GM20431 (cell line): ENCODE results near the gene ATP4B.

Experiments used
- in situ Hi-C: fragments of 300-500 bp; cut with MseI, MboI; formaldehyde crosslinking; loops from one replicate; pipeline ENCODE4 v1.15.0; 2020; ENCODE audit warnings: low sequenced_read_pairs; ENCODE audit not compliant: unreplicated experiment

ATP4B gene

DNA sequence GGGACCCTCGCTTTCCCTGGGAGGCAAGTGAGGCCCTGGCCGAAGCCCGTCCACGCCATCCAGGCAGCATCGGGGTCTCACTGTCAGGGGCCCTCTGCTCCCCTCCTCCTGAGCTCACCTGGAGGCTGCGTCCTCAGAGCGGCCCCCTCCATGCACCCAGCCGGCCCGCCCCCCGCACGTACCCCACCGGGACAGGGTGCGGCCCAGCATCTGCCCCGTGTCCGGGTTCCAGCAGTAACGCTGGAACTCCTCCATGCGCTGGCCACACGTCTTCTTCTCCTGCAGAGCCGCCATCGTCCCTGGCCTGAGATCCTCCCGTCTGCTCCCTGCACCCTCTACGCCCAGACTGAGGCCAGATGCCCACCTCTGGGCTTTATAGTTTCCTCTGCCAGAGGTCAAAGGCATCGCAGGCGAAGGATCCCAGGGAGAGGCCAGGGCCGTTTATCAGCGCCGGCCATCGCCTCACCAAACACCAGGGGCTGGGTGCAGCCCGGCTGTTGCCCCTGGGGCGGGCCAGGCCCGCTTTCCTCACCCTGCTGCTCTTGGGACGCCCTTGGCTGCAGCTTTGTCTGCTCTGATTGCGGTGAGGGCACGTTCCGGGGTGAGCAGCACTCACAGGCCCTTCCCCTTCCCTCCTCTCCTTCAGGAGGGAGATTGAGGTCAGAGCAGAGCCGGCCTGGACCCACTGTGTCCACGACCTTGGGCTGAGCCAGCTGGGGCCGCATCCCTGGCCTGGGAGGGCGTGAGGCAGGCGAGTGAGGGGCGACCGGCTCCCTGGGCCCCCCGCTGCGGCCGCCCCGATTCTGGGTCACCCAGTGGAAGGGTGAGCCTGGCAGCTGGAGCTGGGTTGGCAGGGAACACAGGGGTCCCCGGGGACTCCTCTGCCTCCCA lies at the start of gene ATP4B:
Gene ATP4B (minus strand): TSS at position 348 of the 891 bp plus-strand sequence. CDS start 54 bp downstream, at position 294.
- in situ Hi-C loops = no loop called here

DNA sequence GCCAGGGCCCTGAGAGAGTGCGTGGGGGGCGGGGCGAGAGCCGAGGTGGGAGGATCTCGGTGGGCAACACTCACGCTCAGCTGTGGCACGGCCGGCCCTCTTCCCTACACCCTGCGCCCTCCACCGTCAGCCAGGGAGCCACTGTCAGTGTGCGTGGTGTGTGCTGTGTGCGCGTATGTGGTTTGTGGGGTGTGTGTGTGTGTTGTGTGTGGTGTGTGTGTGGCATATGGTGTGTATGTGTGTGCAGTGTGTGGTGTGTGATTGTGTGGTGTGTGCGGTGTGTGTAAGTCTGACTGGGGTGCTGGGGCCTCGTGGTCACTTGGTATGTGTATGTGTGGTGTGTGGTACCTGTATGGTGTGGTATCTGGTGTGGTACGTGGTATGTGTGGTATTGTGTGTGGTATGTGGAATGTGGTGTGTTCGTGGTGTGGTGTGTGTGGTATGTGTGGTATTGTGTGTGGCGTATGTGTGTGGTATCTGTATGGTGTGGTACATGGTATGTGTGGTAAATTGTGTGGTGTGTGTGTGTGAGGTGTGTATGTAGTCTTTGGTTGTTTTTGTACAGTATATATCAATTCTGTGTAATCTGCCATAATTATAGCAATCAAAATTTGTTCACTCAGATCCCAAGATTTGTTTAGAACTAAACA lies 14.1 kb upstream of the ATP4B start:
- in situ Hi-C loops = no loop called here

DNA sequence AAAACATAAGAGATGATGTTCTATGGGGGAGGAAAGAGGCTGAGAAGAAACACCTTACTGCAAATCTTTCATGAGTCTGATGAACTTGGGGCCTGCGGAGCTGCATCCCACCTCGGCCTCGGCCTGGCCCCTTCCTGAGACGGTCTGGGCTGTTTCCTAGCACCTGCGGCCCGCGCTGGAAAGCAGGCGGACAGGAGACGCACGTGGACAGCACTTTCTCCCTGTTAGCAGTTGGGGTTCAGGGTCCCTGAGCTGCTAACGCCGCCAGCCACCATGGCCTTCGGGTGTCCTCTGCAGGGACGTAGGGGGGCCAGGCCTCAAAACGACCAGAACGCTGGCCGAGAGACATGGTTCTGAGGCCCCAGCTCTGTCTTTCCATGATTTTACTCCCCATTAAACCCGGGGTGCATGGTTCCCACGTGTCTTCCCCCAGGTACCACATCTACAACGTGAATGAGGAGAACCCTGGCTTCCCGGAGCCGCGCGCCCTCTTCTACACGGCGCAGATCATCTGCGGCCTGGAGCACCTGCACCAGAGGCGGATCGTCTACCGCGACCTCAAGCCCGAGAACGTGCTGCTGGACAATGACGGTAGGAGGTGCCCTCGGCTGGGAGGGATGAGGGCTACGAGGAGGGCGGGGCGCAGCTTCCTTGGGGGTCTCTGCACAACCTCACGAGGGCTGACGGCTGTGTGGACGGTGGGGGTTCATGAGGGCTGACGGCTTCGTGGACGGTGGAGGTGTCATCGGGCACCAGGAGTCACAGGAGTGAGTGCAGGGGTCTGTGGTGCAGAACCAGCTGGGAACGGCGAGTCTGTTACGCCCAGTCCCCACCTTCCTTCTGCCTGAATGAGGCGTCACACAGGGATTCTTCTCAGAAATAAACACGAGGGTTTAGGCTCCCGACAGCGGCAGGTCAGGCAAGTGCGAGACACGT lies 13.3 kb upstream of the ATP4B start:
- in situ Hi-C loops = no loop called here

DNA sequence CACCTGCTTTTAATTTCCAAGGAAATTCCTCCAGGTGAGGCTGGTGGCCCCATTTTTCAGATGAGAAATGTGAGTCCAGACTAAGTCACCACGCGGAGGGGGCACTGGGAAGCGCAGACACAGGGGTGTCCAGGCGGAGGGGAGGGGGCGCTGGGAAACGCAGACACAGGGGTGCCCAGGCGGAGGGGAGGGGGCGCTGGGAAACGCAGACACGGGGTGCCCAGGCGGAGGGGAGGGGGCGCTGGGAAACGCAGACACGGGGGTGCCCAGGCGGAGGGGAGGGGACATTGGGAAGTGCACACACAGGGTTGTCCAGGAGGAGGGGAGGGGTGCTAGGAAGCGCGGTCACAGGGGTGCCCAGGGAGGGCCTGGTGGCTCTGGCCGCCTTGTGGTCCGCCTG lies 12.5 kb upstream of the ATP4B start:
- in situ Hi-C loops = no loop called here

DNA sequence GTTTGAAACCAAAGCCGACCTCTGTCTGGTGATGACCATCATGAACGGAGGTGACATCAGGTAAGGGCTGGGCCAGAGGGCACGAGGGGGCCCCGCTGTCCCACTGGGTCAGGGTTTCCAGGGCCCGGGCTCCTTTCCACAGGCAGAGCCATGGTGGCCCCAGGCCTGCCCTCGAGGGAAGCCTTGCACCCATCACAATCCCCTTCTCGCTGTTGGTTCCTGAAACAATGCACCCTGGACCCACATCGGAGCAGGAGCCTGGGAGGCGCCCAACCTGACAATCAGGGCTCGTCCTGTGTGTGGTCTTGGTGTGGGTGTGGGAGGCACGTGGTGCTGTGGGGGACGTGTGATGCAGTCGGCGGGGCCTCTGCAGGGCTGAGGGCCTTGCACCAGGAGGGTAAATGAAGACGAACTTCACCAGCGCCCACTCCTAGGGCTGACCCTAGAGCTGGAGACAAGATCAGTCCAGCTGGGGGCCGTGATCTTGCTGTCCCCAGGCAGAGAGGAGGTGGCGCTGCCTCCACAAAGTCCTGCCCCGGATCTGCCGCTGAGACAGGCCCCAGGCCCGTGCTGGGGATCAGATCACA lies 11.8 kb upstream of the ATP4B start:
- in situ Hi-C loops = no loop called here

DNA sequence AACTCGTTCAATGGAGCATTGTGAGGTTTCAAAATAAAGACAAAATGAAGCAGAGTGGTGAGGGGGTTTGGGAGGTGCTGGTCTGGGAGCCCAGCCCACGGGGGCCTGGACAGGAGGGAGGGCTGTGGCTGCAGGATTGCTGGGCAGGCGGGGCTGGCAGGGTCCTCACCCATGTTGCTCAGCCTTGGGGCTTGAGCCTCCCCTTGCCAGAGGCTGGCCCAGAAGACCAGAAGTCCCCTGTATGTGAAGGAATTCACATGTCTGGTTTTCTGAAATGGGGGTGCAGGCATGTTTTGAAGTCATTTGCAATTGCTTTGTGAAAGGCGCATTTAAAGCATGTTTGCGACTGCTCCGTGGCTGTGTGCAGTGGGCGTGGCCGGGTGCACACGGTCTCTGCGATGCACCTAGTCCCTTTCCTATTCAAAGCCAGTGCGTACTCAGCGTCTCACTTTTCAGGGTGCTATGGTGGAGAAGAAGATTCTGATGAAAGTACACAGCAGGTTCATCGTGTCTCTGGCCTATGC lies 11.3 kb upstream of the ATP4B start:
- in situ Hi-C loops = no loop called here

DNA sequence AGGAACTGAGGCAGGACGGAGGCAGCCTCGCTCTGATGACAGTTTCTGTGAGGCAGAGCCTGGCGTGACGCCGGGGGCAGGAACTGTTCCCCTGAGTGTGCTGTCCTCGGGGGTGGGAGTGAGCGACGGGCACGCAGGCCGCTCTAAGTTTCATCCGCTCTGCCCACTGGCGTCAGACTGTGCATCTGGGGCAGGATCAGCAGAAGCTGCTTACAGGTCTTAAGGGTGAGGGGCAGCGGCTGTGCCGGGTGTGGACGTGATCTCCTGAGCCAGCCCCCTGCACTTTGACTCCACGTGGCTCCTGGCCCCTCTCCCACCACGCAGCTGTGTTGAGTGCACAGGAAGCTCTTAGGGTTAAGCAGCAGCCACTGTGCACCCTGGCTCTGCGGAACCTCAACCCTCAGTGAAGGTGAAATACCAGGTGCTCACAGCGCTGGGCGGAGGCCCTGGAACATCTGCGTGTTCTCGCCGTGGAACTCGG lies 10.5 kb upstream of the ATP4B start:
- in situ Hi-C loops = no loop called here

DNA sequence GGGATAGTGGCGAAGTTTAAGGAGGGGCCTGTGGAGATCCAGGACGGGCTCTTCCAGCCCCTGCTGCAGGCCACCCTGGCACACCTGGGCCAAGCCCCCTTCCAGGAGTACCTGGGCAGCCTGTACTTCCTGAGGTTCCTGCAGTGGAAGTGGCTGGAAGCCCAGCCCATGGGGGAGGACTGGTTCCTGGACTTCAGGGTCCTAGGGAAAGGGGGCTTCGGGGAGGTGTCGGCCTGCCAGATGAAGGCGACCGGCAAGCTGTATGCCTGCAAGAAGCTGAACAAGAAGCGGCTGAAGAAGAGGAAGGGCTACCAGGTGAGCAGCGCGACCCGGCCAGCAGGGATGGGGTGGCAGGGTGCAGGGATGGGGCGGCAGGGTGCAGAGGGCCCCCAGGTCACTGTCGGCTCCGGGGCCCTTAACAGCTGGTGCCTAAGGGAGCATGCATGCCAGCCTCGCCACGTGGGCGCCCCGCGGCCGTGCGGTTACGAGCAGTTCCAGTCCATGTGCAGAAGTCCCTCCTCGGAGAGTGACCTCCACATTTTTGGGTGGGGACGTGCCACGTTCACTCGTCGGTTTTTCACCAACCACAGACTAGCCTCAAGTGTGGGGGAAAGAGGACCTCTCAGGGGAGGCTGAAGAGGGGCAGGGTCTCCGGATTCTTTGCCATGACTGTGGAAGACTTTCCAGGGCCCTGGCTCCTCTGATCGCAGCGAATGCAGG lies 9.9 kb upstream of the ATP4B start:
- in situ Hi-C loops = no loop called here

DNA sequence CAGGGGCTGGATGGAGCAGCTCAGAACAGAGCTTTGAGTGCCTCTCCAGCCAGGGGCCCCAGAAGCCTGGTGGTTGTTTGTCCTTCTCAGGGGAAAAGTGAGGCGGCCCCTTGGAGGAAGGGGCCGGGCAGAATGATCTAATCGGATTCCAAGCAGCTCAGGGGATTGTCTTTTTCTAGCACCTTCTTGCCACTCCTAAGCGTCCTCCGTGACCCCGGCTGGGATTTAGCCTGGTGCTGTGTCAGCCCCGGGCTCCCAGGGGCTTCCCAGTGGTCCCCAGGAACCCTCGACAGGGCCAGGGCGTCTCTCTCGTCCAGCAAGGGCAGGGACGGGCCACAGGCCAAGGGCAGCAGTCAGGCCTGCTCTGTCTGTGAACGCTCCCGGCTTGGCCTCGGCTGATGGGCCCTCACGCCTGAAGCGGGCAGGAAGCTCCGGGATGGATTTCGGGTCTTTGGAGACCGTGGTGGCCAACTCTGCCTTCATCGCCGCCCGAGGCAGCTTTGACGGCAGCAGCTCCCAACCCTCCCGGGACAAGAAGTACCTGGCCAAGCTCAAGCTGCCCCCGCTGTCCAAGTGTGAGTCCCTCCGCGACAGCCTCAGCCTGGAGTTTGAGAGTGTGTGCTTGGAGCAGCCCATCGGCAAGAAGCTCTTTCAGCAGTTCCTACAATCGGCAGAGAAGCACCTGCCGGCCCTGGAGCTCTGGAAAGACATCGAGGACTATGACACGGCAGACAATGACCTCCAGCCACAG lies 9.1 kb upstream of the ATP4B start, which contains the start of gene GRK1:
Gene GRK1 (plus strand): TSS at position 269 of the 751 bp plus-strand sequence. CDS start 168 bp downstream, at position 437.
- in situ Hi-C loops = no loop called here

DNA sequence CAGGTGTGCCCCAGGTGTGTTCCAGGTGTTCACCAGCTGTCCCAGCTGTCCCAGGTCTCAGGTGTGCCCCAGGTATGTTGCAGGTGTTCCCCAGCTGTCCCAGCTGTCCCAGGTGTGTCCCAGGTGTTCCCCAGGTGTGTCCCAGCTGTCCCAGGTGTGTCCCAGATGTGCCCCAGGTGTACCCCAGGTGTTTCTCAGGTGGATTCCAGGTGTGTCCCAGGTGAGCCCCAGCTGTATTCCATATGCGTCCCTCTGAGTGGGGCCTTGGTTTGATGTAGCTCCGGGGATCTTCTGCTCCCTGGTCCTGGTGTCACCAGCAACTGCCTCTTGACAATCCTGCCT lies 8.3 kb upstream of the ATP4B start:
- in situ Hi-C loops = no loop called here

DNA sequence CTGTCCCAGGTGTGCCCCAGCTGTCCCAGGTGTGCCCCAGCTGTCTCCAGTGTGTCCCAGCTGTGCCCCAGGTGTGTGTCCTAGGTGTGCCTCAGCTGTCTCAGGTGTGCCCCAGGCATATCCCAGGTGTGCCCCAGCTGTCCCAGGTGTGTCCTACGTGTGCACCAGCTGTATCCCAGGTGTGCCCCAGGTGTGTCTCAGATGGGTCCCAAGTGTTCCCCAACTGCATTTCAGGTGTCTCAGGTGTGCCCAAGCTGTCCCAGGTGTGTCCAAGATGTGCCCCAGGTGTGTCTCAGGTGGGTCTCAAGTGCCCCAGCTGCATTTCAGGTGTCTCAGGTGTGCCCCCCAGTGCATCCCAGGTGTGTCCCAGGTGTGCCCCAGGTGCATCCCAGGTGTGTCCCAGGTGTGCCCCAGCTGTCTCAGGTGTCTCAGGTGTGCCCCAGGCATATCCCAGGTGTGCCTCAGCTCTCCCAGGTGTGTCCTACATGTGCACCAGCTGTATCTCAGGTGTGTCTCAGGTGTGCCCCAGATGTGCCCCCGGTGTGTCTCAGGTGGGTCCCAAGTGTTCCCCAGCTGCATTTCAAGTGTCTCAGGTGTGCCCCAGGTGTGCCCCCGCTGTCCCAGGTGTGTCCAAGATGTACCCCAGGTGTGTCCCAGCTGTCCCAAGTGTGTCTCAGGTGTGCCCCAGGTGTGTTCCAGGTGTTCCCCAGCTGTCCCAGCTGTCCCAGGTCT lies 7.8 kb upstream of the ATP4B start:
- in situ Hi-C loops = no loop called here

DNA sequence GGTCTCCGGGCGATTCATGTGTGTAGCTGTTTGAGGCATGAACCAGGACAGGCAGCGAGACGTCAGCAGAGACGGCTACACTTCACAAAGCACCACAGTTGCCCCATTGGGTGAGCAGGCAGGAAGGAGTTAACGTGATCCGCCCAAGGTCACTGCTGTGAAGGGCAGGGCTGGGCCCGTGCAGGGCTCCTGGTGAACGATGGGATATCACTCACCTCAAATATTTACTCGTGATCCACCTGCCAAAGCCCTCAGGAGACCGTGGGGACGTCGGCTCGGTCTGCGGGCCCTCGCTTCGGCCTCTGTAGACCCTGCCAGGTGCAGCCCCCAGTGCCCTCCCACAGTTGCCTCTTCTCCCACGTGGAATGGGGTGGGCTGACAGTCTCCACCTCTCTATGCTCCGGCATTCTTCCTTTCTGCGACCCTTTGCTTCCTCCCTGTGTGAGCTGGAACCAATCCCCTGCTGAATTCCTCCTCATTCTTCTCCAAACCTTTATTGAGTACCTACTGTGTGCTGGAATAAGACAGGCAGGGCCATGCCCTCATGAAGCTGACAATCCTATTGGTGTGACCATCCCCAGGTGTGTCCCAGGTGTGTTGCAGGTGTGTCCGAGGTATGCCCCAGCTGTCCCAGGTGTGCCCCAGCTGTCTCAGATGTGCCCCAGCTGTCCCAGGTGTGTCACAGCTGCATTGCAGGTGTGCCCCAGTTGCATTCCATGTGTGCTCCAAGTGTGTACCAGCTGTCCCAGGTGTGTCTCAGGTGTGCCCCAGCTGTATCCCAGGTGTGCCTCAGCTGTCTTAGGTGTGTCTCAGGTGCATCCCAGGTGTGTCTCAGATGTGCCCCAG lies 7.0 kb upstream of the ATP4B start:
- in situ Hi-C loops = no loop called here

DNA sequence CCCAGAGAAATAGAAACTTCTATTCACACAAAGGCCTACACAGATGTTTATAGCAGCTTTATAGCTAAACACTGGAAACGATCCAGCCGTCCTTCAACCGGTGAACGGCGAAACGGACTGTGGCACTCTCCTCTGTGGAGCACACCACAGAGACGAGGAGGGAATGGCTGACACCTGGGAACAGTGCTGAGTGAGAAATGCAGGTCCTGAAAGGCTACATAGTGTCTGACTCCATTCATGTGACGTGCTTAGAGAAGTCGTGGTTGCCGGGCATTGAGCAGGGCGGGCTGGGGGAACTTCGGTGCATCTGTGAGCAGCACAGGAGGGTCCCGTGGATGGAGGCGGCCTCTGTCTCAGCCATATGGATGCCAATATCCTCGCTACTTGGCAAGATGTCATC lies 5.9 kb upstream of the ATP4B start:
- in situ Hi-C loops = no loop called here

DNA sequence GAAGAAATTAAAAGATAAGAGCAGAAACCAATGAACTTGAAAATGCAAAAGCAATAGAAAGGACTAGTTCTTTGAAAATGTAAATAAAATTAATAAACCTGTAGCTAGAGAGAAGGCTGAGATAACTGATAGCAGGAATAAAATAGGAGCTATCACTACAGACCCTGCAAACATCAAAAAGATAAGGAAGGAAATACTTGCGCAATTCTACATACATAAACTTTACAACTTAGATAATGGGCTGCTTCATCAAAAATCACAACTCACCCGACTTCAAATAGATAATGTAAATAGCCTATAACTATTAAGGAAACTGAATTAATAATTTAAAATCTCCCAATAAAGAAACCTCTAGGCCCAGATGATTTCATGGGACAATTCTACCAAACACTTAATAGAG lies 3.5 kb upstream of the ATP4B start:
- in situ Hi-C loops = no loop called here

DNA sequence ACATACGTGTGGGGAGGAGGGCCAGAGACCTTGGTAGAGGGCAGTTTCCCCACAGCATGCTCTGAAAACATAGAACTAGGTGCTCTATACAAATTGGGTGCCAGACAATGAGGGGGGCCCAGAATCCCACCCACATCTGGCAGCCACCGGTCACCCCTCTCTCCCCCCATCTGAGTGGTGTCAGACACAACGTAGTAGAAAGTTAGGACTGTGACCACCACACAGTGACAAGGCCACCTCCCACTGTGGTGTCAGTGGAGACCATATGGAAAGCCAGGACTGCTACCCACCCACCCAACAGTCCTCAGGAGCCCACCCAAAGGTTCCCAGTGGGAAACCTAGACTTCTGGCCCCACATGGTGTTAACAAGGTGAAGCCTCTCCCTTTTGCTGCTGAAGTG lies 2.1 kb upstream of the ATP4B start:
- in situ Hi-C loops = no loop called here

DNA sequence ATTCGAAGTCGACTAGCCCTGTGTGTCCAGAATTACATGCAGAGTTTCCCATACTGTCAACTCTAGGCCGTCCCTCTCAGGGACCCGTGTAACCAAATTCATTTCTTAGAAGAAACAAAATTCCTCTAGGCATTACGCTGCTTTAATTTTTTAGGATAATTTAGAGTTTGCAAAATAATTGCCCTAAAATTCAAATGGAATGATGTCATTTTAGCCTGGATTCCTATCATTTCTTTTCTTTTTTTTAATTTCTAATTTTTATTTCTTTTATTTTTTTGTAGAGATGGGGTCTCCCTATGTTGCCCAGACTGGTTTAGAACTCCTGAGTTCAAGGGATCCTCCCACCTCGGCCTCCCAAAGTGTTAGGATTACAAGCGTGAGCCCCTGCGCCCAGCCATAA lies 1.3 kb upstream of the ATP4B start:
- in situ Hi-C loops = no loop called here

DNA sequence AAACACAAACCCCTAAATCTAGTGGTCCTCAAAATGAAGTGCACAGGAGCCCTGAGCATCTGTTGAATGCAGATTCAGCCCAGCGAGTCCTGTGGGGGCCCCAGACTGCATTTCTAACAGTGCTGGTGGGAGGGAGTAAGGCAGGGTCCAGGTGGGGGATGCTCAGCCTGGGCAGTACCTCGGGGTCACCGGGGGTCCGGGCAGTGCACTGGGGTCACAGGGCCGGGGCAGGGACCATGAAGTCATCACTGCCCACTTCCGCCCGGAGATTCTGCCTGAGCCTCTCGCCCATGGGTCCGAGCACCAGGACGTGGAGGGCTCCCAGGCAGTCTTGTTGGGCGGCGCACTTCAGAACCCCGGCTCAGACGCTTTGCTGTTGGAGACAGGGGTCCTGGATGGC lies 838 bp upstream of the ATP4B start:
- in situ Hi-C loops = no loop called here
